ENCODE results near the gene PDF. TPM values are rescaled to one million over a fixed set of nuclear protein-coding genes. Genes with fewer than 3 reads are reported as not detected.

PDF gene
- total RNA-seq, 1 donor from 2014 or later = 13.0 TPM

- intact Hi-C loops (cut with micrococcal nuclease) = loop anchor here (1.0 to 2.0 kb wide), 4 partner anchors 9 to 153 kb away; partner anchors contain the start of genes PDF, SNTB2 and VPS4A
Observed at GRCh38 chr16:69339289-69340094, 9.1 kb upstream of the PDF start, which contains the start of the genes COG8 and NIP7. Gene COG8, minus strand, starts transcription at chr16:69339564. Its CDS starts 12 bp downstream, at chr16:69339552. Gene NIP7, plus strand, starts transcription at chr16:69339772. Its CDS starts 58 bp downstream, at chr16:69339830.

GRCh38 chr16:69338557-69339288 is 8.3 kb upstream of the PDF start:
- intact Hi-C loops (cut with micrococcal nuclease) = loop anchor here (1.0 to 2.0 kb wide), 4 partner anchors 8 to 152 kb away; partner anchors contain the start of genes PDF, SNTB2 and VPS4A

- intact Hi-C loops (cut with micrococcal nuclease) = no loop called here
Observed at GRCh38 chr16:69334696-69335095, 4.3 kb upstream of the PDF start.

GRCh38 chr16:69329369-69330285 is 761 bp downstream of the PDF start:
- intact Hi-C loops (cut with micrococcal nuclease) = loop anchor here (1.0 to 2.0 kb wide), 4 partner anchors 10 to 95 kb away; partner anchors contain the start of genes COG8, CYB5B, NIP7 and VPS4A

GRCh38 chr16:69328854-69329316 is 1.5 kb downstream of the PDF start:
- intact Hi-C loops (cut with micrococcal nuclease) = no loop called here

- intact Hi-C loops (cut with micrococcal nuclease) = no loop called here
Observed at GRCh38 chr16:69327585-69328310, 2.6 kb downstream of the PDF start.

- intact Hi-C loops (cut with micrococcal nuclease) = no loop called here
Observed at GRCh38 chr16:69326172-69326873, 4.1 kb downstream of the PDF start.

GRCh38 chr16:69325784-69326171 is 4.6 kb downstream of the PDF start:
- intact Hi-C loops (cut with micrococcal nuclease) = no loop called here

- intact Hi-C loops (cut with micrococcal nuclease) = no loop called here
Observed at GRCh38 chr16:69324585-69325253, 5.7 kb downstream of the PDF start.

GRCh38 chr16:69324013-69324531 is 6.3 kb downstream of the PDF start:
- intact Hi-C loops (cut with micrococcal nuclease) = no loop called here

GRCh38 chr16:69323415-69323814 is 7.0 kb downstream of the PDF start:
- intact Hi-C loops (cut with micrococcal nuclease) = no loop called here

- intact Hi-C loops (cut with micrococcal nuclease) = no loop called here
Observed at GRCh38 chr16:69322343-69322742, 8.0 kb downstream of the PDF start.

GRCh38 chr16:69321080-69321479 is 9.3 kb downstream of the PDF start:
- intact Hi-C loops (cut with micrococcal nuclease) = no loop called here

GRCh38 chr16:69320740-69321073 is 9.7 kb downstream of the PDF start:
- intact Hi-C loops (cut with micrococcal nuclease) = no loop called here

- intact Hi-C loops (cut with micrococcal nuclease) = no loop called here
Observed at GRCh38 chr16:69319826-69320739, 10.3 kb downstream of the PDF start.

- intact Hi-C loops (cut with micrococcal nuclease) = no loop called here
Observed at GRCh38 chr16:69319381-69319780, 11.0 kb downstream of the PDF start.

GRCh38 chr16:69318911-69319289 is 11.5 kb downstream of the PDF start:
- intact Hi-C loops (cut with micrococcal nuclease) = no loop called here
